Neuronal stem cell (in vitro differentiated cells): ENCODE measurements around the gene CROCC.

Source experiments
- DNase-seq: peaks from one replicate; pipeline ENCODE4 v3.0.0-alpha.2; 2013; ENCODE audit warnings: low spot score
- H2AFZ ChIP-seq: one replicate; pipeline ENCODE4 v1.6.1; 2013; ENCODE audit warnings: mild to moderate bottlenecking, low read length, inconsistent platforms
- H2AK5ac ChIP-seq: 2 replicates; pipeline ENCODE4 v1.6.1; 2013; ENCODE audit warnings: low read depth, mild to moderate bottlenecking, inconsistent platforms, low read length, moderate library complexity, mixed read lengths
- H2BK120ac ChIP-seq: 2 replicates; pipeline ENCODE4 v1.6.1; 2013; ENCODE audit warnings: low read depth, mild to moderate bottlenecking, inconsistent platforms, low read length, moderate library complexity, mixed read lengths
- H2BK12ac ChIP-seq: one replicate; pipeline ENCODE4 v1.6.1; 2013; ENCODE audit warnings: low read length, inconsistent platforms
- H2BK15ac ChIP-seq: 2 replicates; pipeline ENCODE4 v1.6.1; 2013; ENCODE audit warnings: mild to moderate bottlenecking, low read length, inconsistent platforms, mixed read lengths
- H2BK5ac ChIP-seq: one replicate; pipeline ENCODE4 v1.6.1; 2013; ENCODE audit warnings: inconsistent platforms, mild to moderate bottlenecking, low read length, moderate library complexity
- H3K14ac ChIP-seq: one replicate; pipeline ENCODE4 v1.6.1; 2013; ENCODE audit warnings: low read length, inconsistent platforms
- H3K18ac ChIP-seq: 2 replicates; pipeline ENCODE4 v1.6.1; 2013; ENCODE audit warnings: low read length, inconsistent platforms
- H3K23ac ChIP-seq: 2 replicates; pipeline ENCODE4 v1.6.1; 2013; ENCODE audit warnings: low read depth, mild to moderate bottlenecking, mixed read lengths, low read length, inconsistent platforms; ENCODE audit not compliant: poor library complexity
- H3K27ac ChIP-seq: replicated peaks from 3 replicates; pipeline ENCODE4 v1.5.1; 2013; ENCODE audit warnings: low read length, inconsistent platforms
- H3K27me3 ChIP-seq, 3 experiments: 2 replicates each; pipeline ENCODE4 v1.6.1; 2013; ENCODE audit warnings: low read length in 3 of 3, mild to moderate bottlenecking in 2 of 3, inconsistent platforms in 1 of 3, low read depth in 1 of 3, mixed read lengths in 1 of 3, moderate library complexity in 1 of 3; ENCODE audit not compliant: control insufficient read depth in 3 of 3, insufficient read depth in 3 of 3
- H3K36me3 ChIP-seq, 2 donors: replicated peaks in 1 of 2; 2 replicates each; pipeline ENCODE4 v1.6.1; 2013; ENCODE audit warnings: low read length in 2 of 2; ENCODE audit not compliant: control insufficient read depth in 2 of 2, insufficient read depth in 2 of 2
- H3K4ac ChIP-seq: 2 replicates; pipeline ENCODE4 v1.6.1; 2013; ENCODE audit warnings: inconsistent platforms, mild to moderate bottlenecking, low read length, moderate library complexity
- H3K4me1 ChIP-seq, 2 donors: 1 replicate in 1 of 2; 2 replicates in 1 of 2; pipeline ENCODE4 v1.6.1; 2013; ENCODE audit warnings: low read length in 2 of 2, low read depth in 1 of 2; ENCODE audit not compliant: control insufficient read depth in 2 of 2, insufficient read depth in 1 of 2
- H3K4me2 ChIP-seq: one replicate; pipeline ENCODE4 v1.6.1; 2013; ENCODE audit warnings: mild to moderate bottlenecking, low read length, inconsistent platforms; ENCODE audit not compliant: insufficient read depth, poor library complexity, severe bottlenecking
- H3K4me3 ChIP-seq, 2 donors: 2 replicates each; pipeline ENCODE4 v1.5.1; 2013; ENCODE audit warnings: low read length in 2 of 2, mild to moderate bottlenecking in 2 of 2, inconsistent platforms in 1 of 2, moderate library complexity in 1 of 2
- H3K79me1 ChIP-seq: one replicate; pipeline ENCODE4 v1.6.1; 2013; ENCODE audit warnings: low read depth, mild to moderate bottlenecking, inconsistent platforms, low read length, moderate library complexity
- H3K9ac ChIP-seq: one replicate; pipeline ENCODE4 v1.6.1; 2013; ENCODE audit warnings: mild to moderate bottlenecking, low read depth, low read length, inconsistent platforms; ENCODE audit not compliant: poor library complexity
- H3K9me3 ChIP-seq, 2 donors: replicated peaks in 1 of 2; 2 replicates each; pipeline versions ENCODE3 to v1.6.1; 2013; ENCODE audit warnings: low read length in 2 of 2, mild to moderate bottlenecking in 2 of 2, inconsistent platforms in 1 of 2, low read depth in 1 of 2, mixed read lengths in 1 of 2, moderate library complexity in 1 of 2; ENCODE audit not compliant: control insufficient read depth in 2 of 2, insufficient read depth in 1 of 2
- H4K8ac ChIP-seq: one replicate; pipeline ENCODE4 v1.6.1; 2013; ENCODE audit warnings: low read depth, mild to moderate bottlenecking, inconsistent platforms, low read length, moderate library complexity
- H4K91ac ChIP-seq: one replicate; pipeline ENCODE4 v1.6.1; 2013; ENCODE audit warnings: low read length, low read depth, mild to moderate bottlenecking, inconsistent platforms; ENCODE audit not compliant: poor library complexity
- WGBS, 2 donors: extraction: QIAGEN DNeasy Blood & Tissue Kit; methylation state at CpG; one replicate each; pipeline ENCODE4 v1.1.7; 2013; ENCODE audit warnings: missing lambda C conversion rate in 2 of 2, mixed read lengths in 1 of 2; ENCODE audit not compliant: insufficient read length in 2 of 2, insufficient replicate concordance in 1 of 2; ENCODE audit errors: extremely low coverage in 2 of 2; 5-methylcytosine and 5-hydroxymethylcytosine counted together

CROCC gene

DNA sequence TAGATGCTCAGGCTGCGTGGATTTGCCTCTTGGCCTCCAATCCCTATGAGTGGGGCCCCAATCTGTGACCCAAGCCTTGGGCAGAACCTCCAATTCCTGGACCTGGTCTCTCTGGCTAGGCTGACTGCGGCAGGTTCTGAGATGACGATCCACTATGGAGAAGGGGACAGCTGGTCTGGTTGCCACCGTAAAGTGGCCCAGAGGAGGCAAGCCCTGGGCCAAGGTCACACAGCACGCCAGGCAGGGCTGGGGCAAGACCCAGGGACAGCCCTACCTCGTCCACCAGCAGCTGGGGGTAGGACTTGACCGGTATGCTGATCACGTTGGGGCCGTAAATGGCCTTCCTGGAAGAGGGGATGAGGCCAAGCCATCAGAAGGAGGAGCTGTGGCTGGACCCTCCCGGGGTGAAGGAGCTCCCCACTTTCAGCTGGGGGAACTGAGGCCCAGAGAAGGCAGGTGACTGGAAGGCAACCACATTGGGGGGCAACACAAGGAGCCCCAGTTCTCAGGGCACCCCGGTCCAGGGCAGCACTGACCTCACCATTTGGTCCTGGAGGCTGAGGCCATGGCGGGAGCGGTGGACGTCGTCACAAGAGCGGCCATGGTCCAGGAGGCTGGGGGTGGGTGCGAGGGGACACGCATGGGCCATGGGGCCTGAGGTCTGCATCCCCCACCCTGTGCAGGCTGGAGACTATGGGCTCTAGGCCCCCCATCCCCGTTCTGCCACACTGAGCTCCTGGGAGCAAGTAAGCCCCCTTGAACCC lies 80.2 kb downstream of the CROCC start:
- DNase-seq, result no peak
- Histone ChIP-seq H3K4me2 (no peak overlapping the region), H2AFZ (no peak overlapping the region), H3K4ac (no peak overlapping the region), H4K91ac (no peak overlapping the region), H2BK12ac (no peak overlapping the region), H2BK5ac (no peak overlapping the region), H3K27ac (no peak overlapping the region), H2BK15ac (no peak overlapping the region), H3K23ac (no peak overlapping the region), H3K27me3 (no peaks in the 10 kb centered on the region), H2AK5ac (no peak overlapping the region), H3K36me3 (peaks cover 28 to 47% of the 10 kb centered on the region in 2 donors), H3K9ac (no peak overlapping the region), H3K79me1 (peaks cover 2% of the 10 kb centered on the region), H3K4me1 (no peaks in the 10 kb centered on the region), H3K18ac (no peak overlapping the region), H4K8ac (no peak overlapping the region), H3K14ac (no peak overlapping the region), H2BK120ac (no peak overlapping the region), H3K4me3 (peak overlapping the region in 1 of 2 donors; percentile 30), H3K9me3 (no peaks in the 10 kb centered on the region)
- WGBS, 2 donors, result no CpG with 5 or more reads among the region's 19 CpGs

DNA sequence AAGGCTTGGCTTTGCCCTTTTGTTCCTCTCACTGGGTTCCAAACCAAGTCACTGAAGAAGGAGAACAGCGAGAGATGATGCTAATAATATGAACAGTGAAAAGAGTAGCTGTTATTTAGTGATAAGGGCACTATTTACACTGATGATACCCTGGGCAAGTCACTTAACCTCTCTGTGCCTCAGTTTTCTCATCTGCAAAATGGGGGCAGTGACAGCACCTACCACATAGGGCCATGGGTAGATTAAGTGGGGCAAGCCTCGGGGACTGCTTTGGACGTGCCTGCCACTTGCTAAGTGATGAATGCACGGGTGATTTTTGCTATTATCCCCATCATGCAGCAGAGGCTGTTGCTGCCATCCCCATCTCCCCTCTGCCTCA lies 80.8 kb downstream of the CROCC start:
- no peak overlapping the region for H2BK120ac ChIP-seq
- H2BK12ac ChIP-seq, result no peak overlapping the region
- no peak overlapping the region for H3K4ac ChIP-seq
- no peak overlapping the region for H2AK5ac ChIP-seq
- no peaks in the 10 kb centered on the region for H3K4me1 ChIP-seq
- no peak overlapping the region for H3K4me2 ChIP-seq
- H3K9ac ChIP-seq, result peak overlapping the region; percentile 44
- H3K79me1 ChIP-seq, result peaks cover 2% of the 10 kb centered on the region
- H4K91ac ChIP-seq, result no peak overlapping the region
- no peak overlapping the region for H4K8ac ChIP-seq
- no peak for DNase-seq
- H3K4me3 ChIP-seq, result no peak overlapping the region
- H3K18ac ChIP-seq, result no peak overlapping the region
- H3K9me3 ChIP-seq, result no peaks in the 10 kb centered on the region
- H3K36me3 ChIP-seq, result peaks cover 25 to 47% of the 10 kb centered on the region in 2 donors
- H3K27ac ChIP-seq, result no peak overlapping the region
- no peaks in the 10 kb centered on the region for H3K27me3 ChIP-seq
- no CpG with 5 or more reads among the region's 4 CpGs for WGBS, 2 donors
- no peak overlapping the region for H3K23ac ChIP-seq
- H2BK5ac ChIP-seq, result no peak overlapping the region
- no peak overlapping the region for H3K14ac ChIP-seq
- H2AFZ ChIP-seq, result no peak overlapping the region
- H2BK15ac ChIP-seq, result no peak overlapping the region

DNA sequence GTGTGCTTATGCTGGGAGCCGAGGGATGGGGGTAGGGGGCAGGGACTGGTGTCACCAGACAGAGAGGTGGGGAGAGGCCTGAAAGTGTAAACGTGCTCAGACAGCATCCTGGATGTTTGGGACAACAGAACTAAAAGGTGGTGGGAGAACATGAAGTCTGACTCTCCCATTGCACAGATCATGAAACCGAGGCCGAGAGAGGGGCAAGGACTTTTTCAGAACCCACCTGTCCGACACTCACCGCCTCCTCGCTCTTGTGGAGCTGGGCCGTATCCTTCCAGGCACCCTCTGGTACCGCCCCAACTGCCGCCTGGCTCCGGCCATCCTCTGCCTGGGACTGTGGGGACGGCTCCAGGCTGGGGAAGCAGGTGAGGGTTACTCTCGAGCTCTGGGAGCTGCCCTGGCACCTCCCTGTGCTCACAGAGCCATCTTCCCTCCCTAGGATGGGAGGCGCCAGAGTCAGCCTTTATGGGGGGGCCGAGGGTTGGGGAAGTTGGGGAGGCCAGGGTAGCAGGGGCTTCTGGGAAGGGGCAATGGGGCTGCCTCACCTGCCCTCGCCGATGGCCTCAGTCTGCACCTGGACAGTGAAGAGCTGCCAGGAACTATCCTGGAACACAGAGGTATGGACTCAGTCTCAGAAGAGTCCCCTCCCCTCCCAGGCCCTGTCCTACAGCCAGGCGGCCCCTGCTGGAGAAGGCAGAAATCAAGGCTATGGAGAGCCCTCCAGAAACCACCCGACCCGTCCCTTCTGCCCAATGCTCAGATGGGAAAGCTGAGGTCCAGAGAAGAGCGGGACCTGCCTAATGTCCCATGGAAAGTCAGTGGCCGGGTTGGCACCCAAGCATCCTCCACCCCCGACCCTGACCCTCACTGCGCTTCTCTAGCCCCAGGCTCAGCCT lies 83.0 kb downstream of the CROCC start:
- H3K14ac ChIP-seq, result no peak overlapping the region
- no peaks in the 10 kb centered on the region for H3K9me3 ChIP-seq
- no peak overlapping the region for H4K91ac ChIP-seq
- H3K27me3 ChIP-seq, result no peaks in the 10 kb centered on the region
- no peak overlapping the region for H2BK15ac ChIP-seq
- H3K4me2 ChIP-seq, result no peak overlapping the region
- H4K8ac ChIP-seq, result no peak overlapping the region
- peaks cover 2% of the 10 kb centered on the region for H3K79me1 ChIP-seq
- H2BK5ac ChIP-seq, result peak overlapping the region; percentile 75
- no peak overlapping the region for H3K18ac ChIP-seq
- peaks cover 22 to 35% of the 10 kb centered on the region in 2 donors for H3K36me3 ChIP-seq
- no CpG with 5 or more reads among the region's 24 CpGs for WGBS, 2 donors
- H3K23ac ChIP-seq, result no peak overlapping the region
- H2BK12ac ChIP-seq, result peak overlapping the region; percentile 73
- no peak overlapping the region for H2AK5ac ChIP-seq
- no peak overlapping the region for H3K27ac ChIP-seq
- H3K4ac ChIP-seq, result no peak overlapping the region
- H3K9ac ChIP-seq, result no peak overlapping the region
- no peaks in the 10 kb centered on the region for H3K4me1 ChIP-seq
- no peak overlapping the region for H2BK120ac ChIP-seq
- no peak overlapping the region for H2AFZ ChIP-seq
- no peak for DNase-seq
- H3K4me3 ChIP-seq, result no peak overlapping the region

DNA sequence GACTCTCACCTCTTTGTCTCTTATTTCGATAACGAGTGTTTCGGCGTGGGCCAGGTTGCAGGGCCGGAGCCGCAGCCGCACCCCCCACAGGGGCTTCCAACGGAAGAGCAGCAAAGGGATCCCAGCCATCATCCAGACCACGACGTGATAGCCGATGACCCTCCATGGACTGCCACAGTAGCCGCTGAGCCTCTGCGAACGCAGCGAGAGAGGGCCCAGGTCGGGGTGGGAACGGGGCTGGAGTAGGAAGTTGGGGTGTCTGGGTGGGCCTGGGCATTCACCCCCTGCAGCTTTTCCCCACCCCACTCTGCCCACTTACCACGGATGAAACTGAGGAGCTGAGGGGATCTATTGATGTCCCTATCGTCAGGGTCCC lies 83.6 kb downstream of the CROCC start:
- no peak overlapping the region for H2AFZ ChIP-seq
- no peaks in the 10 kb centered on the region for H3K9me3 ChIP-seq
- peak overlapping the region; percentile 75 for H2BK5ac ChIP-seq
- H3K4me2 ChIP-seq, result no peak overlapping the region
- WGBS, 2 donors, result no CpG with 5 or more reads among the region's 19 CpGs
- no peak overlapping the region for H3K23ac ChIP-seq
- H2BK15ac ChIP-seq, result no peak overlapping the region
- no peak overlapping the region for H4K8ac ChIP-seq
- H3K18ac ChIP-seq, result no peak overlapping the region
- H3K9ac ChIP-seq, result no peak overlapping the region
- H4K91ac ChIP-seq, result no peak overlapping the region
- peaks cover 21 to 35% of the 10 kb centered on the region in 2 donors for H3K36me3 ChIP-seq
- H3K27me3 ChIP-seq, result no peaks in the 10 kb centered on the region
- peak overlapping the region; percentile 73 for H2BK12ac ChIP-seq
- H3K14ac ChIP-seq, result peak overlapping the region; percentile 56
- H3K79me1 ChIP-seq, result peaks cover 2% of the 10 kb centered on the region
- no peak overlapping the region for H3K27ac ChIP-seq
- H2BK120ac ChIP-seq, result no peak overlapping the region
- DNase-seq, result no peak
- no peak overlapping the region for H3K4ac ChIP-seq
- H2AK5ac ChIP-seq, result no peak overlapping the region
- H3K4me1 ChIP-seq, result no peaks in the 10 kb centered on the region
- no peak overlapping the region for H3K4me3 ChIP-seq
